ENCODE measurements around the gene DLG4.

DNA sequence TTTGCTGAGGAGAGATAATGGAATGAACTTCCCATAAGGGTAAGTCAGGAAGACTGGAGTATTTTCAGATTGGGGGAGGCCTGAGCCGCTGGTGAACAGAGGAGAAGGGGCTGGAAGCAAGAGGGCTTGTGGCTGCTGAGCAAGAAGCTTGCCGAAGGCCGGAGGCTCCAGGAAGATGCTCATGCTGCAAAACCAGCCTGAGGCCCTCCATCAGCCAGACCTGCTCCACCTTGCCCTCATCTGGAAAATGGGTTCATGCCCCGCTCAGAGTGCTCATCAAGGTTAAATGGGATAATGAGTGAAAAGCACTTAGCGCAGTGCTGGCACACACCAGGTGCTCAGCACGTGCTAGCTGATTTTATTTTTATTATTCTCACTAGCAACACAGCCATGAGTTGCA is 35.0 kb downstream of the DLG4 start:
- TF ChIP-seq, protein P1, sequence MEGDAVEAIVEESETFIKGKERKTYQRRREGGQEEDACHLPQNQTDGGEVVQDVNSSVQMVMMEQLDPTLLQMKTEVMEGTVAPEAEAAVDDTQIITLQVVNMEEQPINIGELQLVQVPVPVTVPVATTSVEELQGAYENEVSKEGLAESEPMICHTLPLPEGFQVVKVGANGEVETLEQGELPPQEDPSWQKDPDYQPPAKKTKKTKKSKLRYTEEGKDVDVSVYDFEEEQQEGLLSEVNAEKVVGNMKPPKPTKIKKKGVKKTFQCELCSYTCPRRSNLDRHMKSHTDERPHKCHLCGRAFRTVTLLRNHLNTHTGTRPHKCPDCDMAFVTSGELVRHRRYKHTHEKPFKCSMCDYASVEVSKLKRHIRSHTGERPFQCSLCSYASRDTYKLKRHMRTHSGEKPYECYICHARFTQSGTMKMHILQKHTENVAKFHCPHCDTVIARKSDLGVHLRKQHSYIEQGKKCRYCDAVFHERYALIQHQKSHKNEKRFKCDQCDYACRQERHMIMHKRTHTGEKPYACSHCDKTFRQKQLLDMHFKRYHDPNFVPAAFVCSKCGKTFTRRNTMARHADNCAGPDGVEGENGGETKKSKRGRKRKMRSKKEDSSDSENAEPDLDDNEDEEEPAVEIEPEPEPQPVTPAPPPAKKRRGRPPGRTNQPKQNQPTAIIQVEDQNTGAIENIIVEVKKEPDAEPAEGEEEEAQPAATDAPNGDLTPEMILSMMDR (IDR thresholded peaks at IDR 0.05) = no peak
- TF ChIP-seq JUN (CRISPR knock-in tag; IDR thresholded peaks at IDR 0.05) (no peak), NFYB (CRISPR knock-in tag; conservative IDR thresholded peaks at IDR 0.05; ENCODE audit: low read depth) (no peak)
- TF ChIP-seq, protein P2, sequence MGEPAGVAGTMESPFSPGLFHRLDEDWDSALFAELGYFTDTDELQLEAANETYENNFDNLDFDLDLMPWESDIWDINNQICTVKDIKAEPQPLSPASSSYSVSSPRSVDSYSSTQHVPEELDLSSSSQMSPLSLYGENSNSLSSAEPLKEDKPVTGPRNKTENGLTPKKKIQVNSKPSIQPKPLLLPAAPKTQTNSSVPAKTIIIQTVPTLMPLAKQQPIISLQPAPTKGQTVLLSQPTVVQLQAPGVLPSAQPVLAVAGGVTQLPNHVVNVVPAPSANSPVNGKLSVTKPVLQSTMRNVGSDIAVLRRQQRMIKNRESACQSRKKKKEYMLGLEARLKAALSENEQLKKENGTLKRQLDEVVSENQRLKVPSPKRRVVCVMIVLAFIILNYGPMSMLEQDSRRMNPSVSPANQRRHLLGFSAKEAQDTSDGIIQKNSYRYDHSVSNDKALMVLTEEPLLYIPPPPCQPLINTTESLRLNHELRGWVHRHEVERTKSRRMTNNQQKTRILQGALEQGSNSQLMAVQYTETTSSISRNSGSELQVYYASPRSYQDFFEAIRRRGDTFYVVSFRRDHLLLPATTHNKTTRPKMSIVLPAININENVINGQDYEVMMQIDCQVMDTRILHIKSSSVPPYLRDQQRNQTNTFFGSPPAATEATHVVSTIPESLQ (CRISPR knock-in tag; IDR thresholded peaks at IDR 0.05) = no peak
- TF ChIP-seq, protein P3, sequence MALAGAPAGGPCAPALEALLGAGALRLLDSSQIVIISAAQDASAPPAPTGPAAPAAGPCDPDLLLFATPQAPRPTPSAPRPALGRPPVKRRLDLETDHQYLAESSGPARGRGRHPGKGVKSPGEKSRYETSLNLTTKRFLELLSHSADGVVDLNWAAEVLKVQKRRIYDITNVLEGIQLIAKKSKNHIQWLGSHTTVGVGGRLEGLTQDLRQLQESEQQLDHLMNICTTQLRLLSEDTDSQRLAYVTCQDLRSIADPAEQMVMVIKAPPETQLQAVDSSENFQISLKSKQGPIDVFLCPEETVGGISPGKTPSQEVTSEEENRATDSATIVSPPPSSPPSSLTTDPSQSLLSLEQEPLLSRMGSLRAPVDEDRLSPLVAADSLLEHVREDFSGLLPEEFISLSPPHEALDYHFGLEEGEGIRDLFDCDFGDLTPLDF (CRISPR knock-in tag; IDR thresholded peaks at IDR 0.05) = no peak
